Stimulated activated CD4-positive, alpha-beta T cell treated with anti-CD3 and anti-CD28 coated beads, Interleukin-1b, Interleukin-23, amount 100 ng/mL, for 1 hour (primary cell): ENCODE results near the gene PLXNA1.

Experiments used
- DNase-seq, 2 donors: peaks; one replicate each; pipeline ENCODE4 v3.0.0-alpha.2; 2020; ENCODE audit warnings: low read depth in 2 of 2

Gene PLXNA1

GRCh38 chr3:126952983-126953660 is 29.8 kb upstream of the PLXNA1 start:
- DNase-seq, result no peak

GRCh38 chr3:126954141-126954842 is 28.6 kb upstream of the PLXNA1 start:
- DNase-seq, result no peak

- no peak for DNase-seq
Measured at GRCh38 chr3:126955004-126955790, 27.7 kb upstream of the PLXNA1 start.

- DNase-seq, result no peak
Measured at GRCh38 chr3:126956361-126956760, 26.6 kb upstream of the PLXNA1 start.

GRCh38 chr3:126956866-126957650 is 25.9 kb upstream of the PLXNA1 start:
- DNase-seq, result no peak

- no peak for DNase-seq
Measured at GRCh38 chr3:126957776-126958637, 24.9 kb upstream of the PLXNA1 start.

- no peak for DNase-seq
Measured at GRCh38 chr3:126958638-126959085, 24.3 kb upstream of the PLXNA1 start.

GRCh38 chr3:126959136-126959920 is 23.6 kb upstream of the PLXNA1 start:
- no peak for DNase-seq

GRCh38 chr3:126959921-126960603 is 22.9 kb upstream of the PLXNA1 start:
- DNase-seq, result no peak

- no peak for DNase-seq
Measured at GRCh38 chr3:126960604-126960995, 22.3 kb upstream of the PLXNA1 start.

GRCh38 chr3:126961191-126961790 is 21.6 kb upstream of the PLXNA1 start:
- no peak for DNase-seq

- DNase-seq, result no peak
Measured at GRCh38 chr3:126961791-126962461, 21.0 kb upstream of the PLXNA1 start.

- no peak for DNase-seq
Measured at GRCh38 chr3:126962756-126963155, 20.2 kb upstream of the PLXNA1 start.

GRCh38 chr3:126963261-126964190 is 19.4 kb upstream of the PLXNA1 start:
- no peak for DNase-seq

- DNase-seq, result no peak
Measured at GRCh38 chr3:126964261-126964660, 18.7 kb upstream of the PLXNA1 start.

GRCh38 chr3:126964950-126965349 is 18.0 kb upstream of the PLXNA1 start:
- no peak for DNase-seq

GRCh38 chr3:126965526-126966080 is 17.3 kb upstream of the PLXNA1 start:
- no peak for DNase-seq
